GM23338 (cell line): Measurements from ENCODE around the gene CRAMP1. TPM values are rescaled to one million over a fixed set of nuclear protein-coding genes. Genes with fewer than 3 reads are reported as not detected.

Experiments
- ATAC-seq: fragments of 200-7000 bp; cut with Tn5 transposase; 3 replicates; pipeline ENCODE4 v1.9.1; 2020
- DNase-seq: peaks from one replicate; pipeline ENCODE4 v3.0.0-alpha.2; 2015; ENCODE audit warnings: low spot score
- H2AFZ ChIP-seq: fragments of 200-600 bp; sonication (generic); 2 replicates; pipeline ENCODE4 v1.8.0; 2016; ENCODE audit warnings: antibody characterized with exemption, mild to moderate bottlenecking, moderate library complexity
- H3F3A ChIP-seq: fragments of 200-600 bp; sonication (generic); replicated peaks from 2 replicates; pipeline ENCODE4 v1.8.0; 2017; ENCODE audit warnings: antibody characterized with exemption, mixed run types, low read depth
- H3K27ac ChIP-seq: fragments of 200-600 bp; sonication (generic); 2 replicates; pipeline ENCODE4 v1.6.1; 2016; ENCODE audit warnings: low read depth
- H3K27me3 ChIP-seq: fragments of 200-600 bp; sonication (generic); 2 replicates; pipeline ENCODE4 v1.8.0; 2016; ENCODE audit warnings: mild to moderate bottlenecking, mixed run types, moderate library complexity; ENCODE audit not compliant: insufficient read depth
- H3K36me3 ChIP-seq: fragments of 200-600 bp; sonication (generic); 2 replicates; pipeline ENCODE4 v1.8.0; 2016; ENCODE audit warnings: mild to moderate bottlenecking; ENCODE audit not compliant: insufficient read depth
- H3K4me1 ChIP-seq: fragments of 200-600 bp; sonication (generic); 2 replicates; pipeline ENCODE4 v1.8.0; 2016; ENCODE audit warnings: mild to moderate bottlenecking, moderate library complexity; ENCODE audit not compliant: insufficient read depth
- H3K4me2 ChIP-seq: fragments of 200-600 bp; sonication (generic); 2 replicates; pipeline ENCODE4 v1.7.1; 2017; ENCODE audit warnings: mixed run types
- H3K4me3 ChIP-seq: fragments of 200-600 bp; sonication (generic); 2 replicates; pipeline ENCODE4 v1.6.1; 2016; ENCODE audit warnings: mixed run types
- H3K79me2 ChIP-seq: fragments of 200-600 bp; sonication (generic); replicated peaks from 2 replicates; pipeline ENCODE4 v1.8.0; 2017; ENCODE audit warnings: mild to moderate bottlenecking; ENCODE audit not compliant: insufficient read depth
- H3K9me2 ChIP-seq: fragments of 200-600 bp; sonication (generic); 2 replicates; pipeline ENCODE4 v1.8.0; 2017; ENCODE audit not compliant: insufficient read depth
- H4K20me1 ChIP-seq: fragments of 200-600 bp; sonication (generic); replicated peaks from 2 replicates; pipeline ENCODE4 v1.8.0; 2017; ENCODE audit warnings: mild to moderate bottlenecking; ENCODE audit not compliant: insufficient read depth
- H3K27ac Mint-ChIP-seq: 2 replicates; pipeline ENCODE4 v1.8.0; 2020; ENCODE audit warnings: inconsistent platforms, mild to moderate bottlenecking, moderate library complexity, mixed read lengths
- H3K27me3 Mint-ChIP-seq: 3 replicates; pipeline ENCODE4 v1.8.0; 2022; ENCODE audit warnings: low read depth, mild to moderate bottlenecking, moderate library complexity, mixed read lengths, inconsistent platforms; ENCODE audit not compliant: insufficient read depth, poor library complexity
- H3K36me3 Mint-ChIP-seq: 3 replicates; pipeline ENCODE4 v1.8.0; 2021; ENCODE audit warnings: low read depth, mild to moderate bottlenecking, inconsistent platforms, moderate library complexity, mixed read lengths
- H3K4me1 Mint-ChIP-seq: 3 replicates; pipeline ENCODE4 v1.8.0; 2020; ENCODE audit warnings: mild to moderate bottlenecking, inconsistent platforms, mixed read lengths
- H3K4me3 Mint-ChIP-seq: 3 replicates; pipeline ENCODE4 v1.8.0; 2021; ENCODE audit warnings: moderate library complexity, mild to moderate bottlenecking, inconsistent platforms, mixed read lengths
- H3K9me3 Mint-ChIP-seq: 3 replicates; pipeline ENCODE4 v1.8.0; 2020; ENCODE audit warnings: moderate library complexity, mild to moderate bottlenecking, inconsistent platforms, mixed read lengths
- CREB1 ChIP-seq: fragments of 250-450 bp; sonication (Bioruptor Pico); IDR thresholded peaks from 2 replicates; pipeline ENCODE4 v1.5.0; 2020; ENCODE audit warnings: low read depth, mild to moderate bottlenecking, moderate library complexity
- CTCF ChIP-seq, 2 experiments: fragments of 200-600 bp in 1 of 2; sonication (generic) in 1 of 2; conservative IDR thresholded peaks; 2 replicates each; pipeline versions ENCODE4 v1.5.1 to v1.6.1; 2016 to 2017; ENCODE audit warnings: antibody characterized with exemption in 2 of 2, low read depth in 2 of 2, mild to moderate bottlenecking in 2 of 2, moderate library complexity in 1 of 2
- EZH2 ChIP-seq: fragments of 200-600 bp; sonication (generic); IDR thresholded peaks from one replicate; pipeline ENCODE4 v1.8.0; 2017; ENCODE audit warnings: antibody characterized with exemption, mild to moderate bottlenecking, low read depth; ENCODE audit not compliant: unreplicated experiment
- EZH2phosphoT487 ChIP-seq: fragments of 200-600 bp; sonication (generic); IDR thresholded peaks from one replicate; pipeline ENCODE4 v1.8.1; 2018; ENCODE audit warnings: antibody characterized with exemption; ENCODE audit not compliant: unreplicated experiment
- JUNB ChIP-seq: IDR thresholded peaks from one replicate; pipeline ENCODE4 v1.6.1; 2016; ENCODE audit warnings: antibody characterized with exemption; ENCODE audit not compliant: unreplicated experiment
- NANOG ChIP-seq: IDR thresholded peaks from 2 replicates; pipeline ENCODE4 v1.6.1; 2016; ENCODE audit warnings: antibody characterized with exemption, borderline replicate concordance
- STAT1 ChIP-seq: IDR thresholded peaks from one replicate; pipeline ENCODE4 v1.6.1; 2016; ENCODE audit warnings: antibody characterized with exemption; ENCODE audit not compliant: unreplicated experiment
- ZNF114 ChIP-seq: fragments of 250-450 bp; sonication (Bioruptor Pico); IDR thresholded peaks from 2 replicates; pipeline ENCODE4 v1.5.0; 2020; ENCODE audit warnings: mild to moderate bottlenecking, moderate library complexity
- ZNF331 ChIP-seq: fragments of 250-450 bp; sonication (Bioruptor Pico); IDR thresholded peaks from 2 replicates; pipeline ENCODE4 v1.5.0; 2020; ENCODE audit warnings: low read depth, mild to moderate bottlenecking, moderate library complexity
- polyA plus RNA-seq: library from polyadenylated mRNA; unstranded; fragments of >200 nt; fragmentation: Nextera tagmentation; extraction: Ambion mirVana; gene quantifications from 2 replicates; pipeline ENCODE4 v1.2.1, GENCODE V29; 2016
- total RNA-seq: library from RNA; depleted of rRNA; stranded (reverse); fragments of >200 nt; shearing (Covaris generic); gene quantifications from 2 replicates; pipeline ENCODE4 v1.2.3, GENCODE V29; 2014
- TF ChIP-seq, protein P1 (sequence below): IDR thresholded peaks from 2 replicates; pipeline ENCODE4 v1.6.1; 2016; ENCODE audit warnings: antibody characterized with exemption
- TF ChIP-seq, protein P2 (sequence below): fragments of 250-450 bp; sonication (Bioruptor Pico); IDR thresholded peaks from 2 replicates; pipeline ENCODE4 v1.5.0; 2020; ENCODE audit warnings: mild to moderate bottlenecking, moderate library complexity

Gene CRAMP1
- total and polyA plus RNA-seq, 2 experiments from 2014 or later: 3.4 to 16.7 TPM

DNA sequence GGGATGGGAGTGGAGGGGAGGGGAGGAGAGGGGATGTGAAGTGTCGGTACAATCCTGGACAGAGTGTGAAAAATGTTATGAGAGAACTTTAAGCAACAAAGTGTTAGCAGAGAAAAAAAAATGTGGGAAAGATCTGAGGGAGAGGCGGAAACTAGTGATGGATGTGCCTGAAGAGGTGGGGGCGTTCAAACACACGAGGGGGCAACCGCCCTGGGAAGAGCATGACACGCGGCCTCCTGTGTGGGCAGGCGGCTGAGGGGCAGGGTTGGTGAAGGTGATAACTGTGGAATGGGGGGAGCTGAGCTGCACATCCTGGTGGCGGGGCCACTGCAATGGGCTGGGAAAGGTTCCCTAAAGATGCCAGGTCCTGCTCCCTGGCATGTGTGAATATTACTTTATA, 30.4 kb upstream of the CRAMP1 start:
- H3K27me3 ChIP-seq: no peaks in the 10 kb centered on the region
- no peak for TF ChIP-seq CREB1 (CRISPR knock-in tag)
- no peak for TF ChIP-seq STAT1
- TF ChIP-seq, protein P1, sequence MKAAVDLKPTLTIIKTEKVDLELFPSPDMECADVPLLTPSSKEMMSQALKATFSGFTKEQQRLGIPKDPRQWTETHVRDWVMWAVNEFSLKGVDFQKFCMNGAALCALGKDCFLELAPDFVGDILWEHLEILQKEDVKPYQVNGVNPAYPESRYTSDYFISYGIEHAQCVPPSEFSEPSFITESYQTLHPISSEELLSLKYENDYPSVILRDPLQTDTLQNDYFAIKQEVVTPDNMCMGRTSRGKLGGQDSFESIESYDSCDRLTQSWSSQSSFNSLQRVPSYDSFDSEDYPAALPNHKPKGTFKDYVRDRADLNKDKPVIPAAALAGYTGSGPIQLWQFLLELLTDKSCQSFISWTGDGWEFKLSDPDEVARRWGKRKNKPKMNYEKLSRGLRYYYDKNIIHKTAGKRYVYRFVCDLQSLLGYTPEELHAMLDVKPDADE: no peak
- no peak for TF ChIP-seq NANOG
- no peak for TF ChIP-seq ZNF331 (CRISPR knock-in tag)
- H3K4me1 Mint-ChIP-seq: no peaks in the 10 kb centered on the region

DNA sequence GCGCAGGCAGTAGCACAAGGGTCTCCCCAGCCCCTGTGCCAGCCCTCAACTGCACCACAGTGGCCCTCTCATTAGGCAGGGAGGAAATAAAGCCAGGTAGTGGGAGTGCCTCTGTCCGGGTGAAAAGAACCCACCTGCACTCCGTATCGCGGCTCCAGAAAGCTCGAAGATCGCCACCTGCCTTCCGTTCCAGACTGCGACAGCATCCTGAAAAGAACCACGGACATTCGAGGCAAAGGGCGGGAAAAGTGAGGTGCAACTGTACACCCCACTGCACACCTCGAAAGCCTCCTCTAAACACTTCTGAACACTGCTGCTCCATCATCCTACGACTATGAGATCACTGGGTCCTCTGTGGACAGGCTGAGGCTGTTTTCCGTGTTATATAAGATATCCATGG, 29.0 kb upstream of the CRAMP1 start:
- no peak overlapping the region for H2AFZ ChIP-seq
- no peaks in the 10 kb centered on the region for H3K9me2 ChIP-seq
- no peak overlapping the region for H3K27ac ChIP-seq
- 0 out of 2 replicates have a peak, but pooled peaks cover 2% of the 10 kb centered on the region for H4K20me1 ChIP-seq
- H3K79me2 ChIP-seq: no peaks in the 10 kb centered on the region
- H3F3A ChIP-seq: no peaks in the 10 kb centered on the region
- no peak for ATAC-seq
- no peaks in the 10 kb centered on the region for H3K27me3 Mint-ChIP-seq
- H3K27ac Mint-ChIP-seq: no peak overlapping the region
- H3K4me1 Mint-ChIP-seq: no peaks in the 10 kb centered on the region
- no peaks in the 10 kb centered on the region for H3K4me1 ChIP-seq
- H3K4me2 ChIP-seq: no peak overlapping the region
- DNase-seq: peak; percentile 37
- H3K27me3 ChIP-seq: no peaks in the 10 kb centered on the region
- TF ChIP-seq JUNB: no peak
- TF ChIP-seq, protein P2, sequence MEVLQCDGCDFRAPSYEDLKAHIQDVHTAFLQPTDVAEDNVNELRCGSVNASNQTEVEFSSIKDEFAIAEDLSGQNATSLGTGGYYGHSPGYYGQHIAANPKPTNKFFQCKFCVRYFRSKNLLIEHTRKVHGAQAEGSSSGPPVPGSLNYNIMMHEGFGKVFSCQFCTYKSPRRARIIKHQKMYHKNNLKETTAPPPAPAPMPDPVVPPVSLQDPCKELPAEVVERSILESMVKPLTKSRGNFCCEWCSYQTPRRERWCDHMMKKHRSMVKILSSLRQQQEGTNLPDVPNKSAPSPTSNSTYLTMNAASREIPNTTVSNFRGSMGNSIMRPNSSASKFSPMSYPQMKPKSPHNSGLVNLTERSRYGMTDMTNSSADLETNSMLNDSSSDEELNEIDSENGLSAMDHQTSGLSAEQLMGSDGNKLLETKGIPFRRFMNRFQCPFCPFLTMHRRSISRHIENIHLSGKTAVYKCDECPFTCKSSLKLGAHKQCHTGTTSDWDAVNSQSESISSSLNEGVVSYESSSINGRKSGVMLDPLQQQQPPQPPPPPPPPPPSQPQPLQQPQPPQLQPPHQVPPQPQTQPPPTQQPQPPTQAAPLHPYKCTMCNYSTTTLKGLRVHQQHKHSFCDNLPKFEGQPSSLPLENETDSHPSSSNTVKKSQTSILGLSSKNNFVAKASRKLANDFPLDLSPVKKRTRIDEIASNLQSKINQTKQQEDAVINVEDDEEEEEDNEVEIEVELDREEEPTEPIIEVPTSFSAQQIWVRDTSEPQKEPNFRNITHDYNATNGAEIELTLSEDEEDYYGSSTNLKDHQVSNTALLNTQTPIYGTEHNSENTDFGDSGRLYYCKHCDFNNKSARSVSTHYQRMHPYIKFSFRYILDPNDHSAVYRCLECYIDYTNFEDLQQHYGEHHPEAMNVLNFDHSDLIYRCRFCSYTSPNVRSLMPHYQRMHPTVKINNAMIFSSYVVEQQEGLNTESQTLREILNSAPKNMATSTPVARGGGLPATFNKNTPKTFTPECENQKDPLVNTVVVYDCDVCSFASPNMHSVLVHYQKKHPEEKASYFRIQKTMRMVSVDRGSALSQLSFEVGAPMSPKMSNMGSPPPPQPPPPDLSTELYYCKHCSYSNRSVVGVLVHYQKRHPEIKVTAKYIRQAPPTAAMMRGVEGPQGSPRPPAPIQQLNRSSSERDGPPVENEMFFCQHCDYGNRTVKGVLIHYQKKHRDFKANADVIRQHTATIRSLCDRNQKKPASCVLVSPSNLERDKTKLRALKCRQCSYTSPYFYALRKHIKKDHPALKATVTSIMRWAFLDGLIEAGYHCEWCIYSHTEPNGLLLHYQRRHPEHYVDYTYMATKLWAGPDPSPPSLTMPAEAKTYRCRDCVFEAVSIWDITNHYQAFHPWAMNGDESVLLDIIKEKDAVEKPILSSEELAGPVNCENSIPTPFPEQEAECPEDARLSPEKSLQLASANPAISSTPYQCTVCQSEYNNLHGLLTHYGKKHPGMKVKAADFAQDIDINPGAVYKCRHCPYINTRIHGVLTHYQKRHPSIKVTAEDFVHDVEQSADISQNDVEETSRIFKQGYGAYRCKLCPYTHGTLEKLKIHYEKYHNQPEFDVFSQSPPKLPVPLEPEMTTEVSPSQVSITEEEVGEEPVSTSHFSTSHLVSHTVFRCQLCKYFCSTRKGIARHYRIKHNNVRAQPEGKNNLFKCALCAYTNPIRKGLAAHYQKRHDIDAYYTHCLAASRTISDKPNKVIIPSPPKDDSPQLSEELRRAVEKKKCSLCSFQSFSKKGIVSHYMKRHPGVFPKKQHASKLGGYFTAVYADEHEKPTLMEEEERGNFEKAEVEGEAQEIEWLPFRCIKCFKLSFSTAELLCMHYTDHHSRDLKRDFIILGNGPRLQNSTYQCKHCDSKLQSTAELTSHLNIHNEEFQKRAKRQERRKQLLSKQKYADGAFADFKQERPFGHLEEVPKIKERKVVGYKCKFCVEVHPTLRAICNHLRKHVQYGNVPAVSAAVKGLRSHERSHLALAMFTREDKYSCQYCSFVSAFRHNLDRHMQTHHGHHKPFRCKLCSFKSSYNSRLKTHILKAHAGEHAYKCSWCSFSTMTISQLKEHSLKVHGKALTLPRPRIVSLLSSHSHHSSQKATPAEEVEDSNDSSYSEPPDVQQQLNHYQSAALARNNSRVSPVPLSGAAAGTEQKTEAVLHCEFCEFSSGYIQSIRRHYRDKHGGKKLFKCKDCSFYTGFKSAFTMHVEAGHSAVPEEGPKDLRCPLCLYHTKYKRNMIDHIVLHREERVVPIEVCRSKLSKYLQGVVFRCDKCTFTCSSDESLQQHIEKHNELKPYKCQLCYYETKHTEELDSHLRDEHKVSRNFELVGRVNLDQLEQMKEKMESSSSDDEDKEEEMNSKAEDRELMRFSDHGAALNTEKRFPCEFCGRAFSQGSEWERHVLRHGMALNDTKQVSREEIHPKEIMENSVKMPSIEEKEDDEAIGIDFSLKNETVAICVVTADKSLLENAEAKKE (CRISPR knock-in tag): no peak
- peak; percentile 38 to 53 for TF ChIP-seq CTCF (conservative IDR thresholded peaks at IDR 0.05; ENCODE audit: low read depth in 2 of 2)
- no peak for TF ChIP-seq EZH2phosphoT487
- no peak for TF ChIP-seq NANOG
- TF ChIP-seq ZNF114 (CRISPR knock-in tag): no peak
- no peak for TF ChIP-seq EZH2
- H3K36me3 Mint-ChIP-seq: peaks cover 58% of the 10 kb centered on the region
- no peak overlapping the region for H3K4me3 Mint-ChIP-seq
- H3K36me3 ChIP-seq: no peaks in the 10 kb centered on the region
- H3K4me3 ChIP-seq: no peak overlapping the region
- no peaks in the 10 kb centered on the region for H3K9me3 Mint-ChIP-seq

More for the DNA sequence above, 30.4 kb upstream of the CRAMP1 start:
- H3F3A ChIP-seq: no peaks in the 10 kb centered on the region
- Mint-ChIP-seq H3K27me3 (no peaks in the 10 kb centered on the region), H3K27ac (no peak overlapping the region), H3K4me3 (no peak overlapping the region), H3K9me3 (no peaks in the 10 kb centered on the region), H3K36me3 (peaks cover 61% of the 10 kb centered on the region)
- no peak overlapping the region for H3K4me3 ChIP-seq
- no peaks in the 10 kb centered on the region for H3K9me2 ChIP-seq
- 0 out of 2 replicates have a peak, but pooled peaks cover 2% of the 10 kb centered on the region for H4K20me1 ChIP-seq
- H3K4me1 ChIP-seq: no peaks in the 10 kb centered on the region
- H3K36me3 ChIP-seq: no peaks in the 10 kb centered on the region
- H3K4me2 ChIP-seq: no peak overlapping the region
- no peak overlapping the region for H3K27ac ChIP-seq
- no peaks in the 10 kb centered on the region for H3K79me2 ChIP-seq
- DNase-seq (no peak), ATAC-seq (no peak)
- H2AFZ ChIP-seq: no peak overlapping the region
